Activated CD4-positive, CD25-positive, alpha-beta regulatory T cell treated with anti-CD3 and anti-CD28 coated beads, Interleukin-2, amount 50 U/mL, for 24 hours (primary cell): ENCODE results near the gene NT5C2.
"Not testable (repeated sequence)": the region's sequence is repeated elsewhere in the genome, so short reads cannot be mapped to it uniquely, and the experiment has no call there.

Experiments
- ATAC-seq, 2 donors: fragments of 150-1000 bp; cut with Tn5 transposase; one replicate each; pipeline ENCODE4 v1.10.0; 2021; ENCODE audit warnings: mild to moderate bottlenecking in 1 of 2, moderate library complexity in 1 of 2

NT5C2 gene

GRCh38 chr10:103193107-103193819 lies at the start of gene NT5C2:
Gene NT5C2, minus strand, starts transcription at chr10:103193272. Its CDS starts 18,314 bp downstream, at chr10:103174958.
- ATAC-seq, result peak; percentile 88 to 91

GRCh38 chr10:103241262-103242011 lies 48.4 kb upstream of the NT5C2 start:
- ATAC-seq, result peak in 1 of 2 donors; percentile 36

- no peak for ATAC-seq
Measured at GRCh38 chr10:103238506-103239252, 45.6 kb upstream of the NT5C2 start.

- no peak for ATAC-seq
Measured at GRCh38 chr10:103235775-103236174, 42.7 kb upstream of the NT5C2 start.

- no peak for ATAC-seq
Measured at GRCh38 chr10:103232772-103233488, 39.9 kb upstream of the NT5C2 start.

- no peak for ATAC-seq
Measured at GRCh38 chr10:103232131-103232673, 39.1 kb upstream of the NT5C2 start.

- no peak for ATAC-seq
Measured at GRCh38 chr10:103231047-103231551, 38.0 kb upstream of the NT5C2 start.

- ATAC-seq, result no peak
Measured at GRCh38 chr10:103227416-103227815, 34.3 kb upstream of the NT5C2 start.

GRCh38 chr10:103225939-103226338 lies 32.9 kb upstream of the NT5C2 start:
- ATAC-seq, result no peak

- not testable (repeated sequence) for ATAC-seq
Measured at GRCh38 chr10:103224721-103225120, 31.6 kb upstream of the NT5C2 start.

GRCh38 chr10:103224133-103224532 lies 31.1 kb upstream of the NT5C2 start:
- ATAC-seq, result no peak

GRCh38 chr10:103216362-103216761 lies 23.3 kb upstream of the NT5C2 start:
- not testable (repeated sequence) for ATAC-seq

GRCh38 chr10:103215601-103216000 lies 22.5 kb upstream of the NT5C2 start:
- ATAC-seq, result no peak

GRCh38 chr10:103210262-103210661 lies 17.2 kb upstream of the NT5C2 start:
- ATAC-seq, result not testable (repeated sequence)

GRCh38 chr10:103207643-103208042 lies 14.6 kb upstream of the NT5C2 start:
- ATAC-seq, result not testable (repeated sequence)

GRCh38 chr10:103207141-103207540 lies 14.1 kb upstream of the NT5C2 start:
- ATAC-seq, result no peak

GRCh38 chr10:103206715-103207114 lies 13.6 kb upstream of the NT5C2 start:
- not testable (repeated sequence) for ATAC-seq

GRCh38 chr10:103205401-103205800 lies 12.3 kb upstream of the NT5C2 start:
- not testable (repeated sequence) for ATAC-seq

- no peak for ATAC-seq
Measured at GRCh38 chr10:103204353-103205255, 11.5 kb upstream of the NT5C2 start.

GRCh38 chr10:103203466-103203865 lies 10.4 kb upstream of the NT5C2 start:
- no peak for ATAC-seq

GRCh38 chr10:103202319-103202718 lies 9.2 kb upstream of the NT5C2 start:
- ATAC-seq, result no peak
